H1 (cell line): ENCODE results near the gene SLC8A1. TPM values are rescaled to one million over a fixed set of nuclear protein-coding genes. Genes with fewer than 3 reads are reported as not detected.

Experiments used
- CTCF ChIA-PET: fragments of 300-600 bp; sonication (Branson Sonifier 250); formaldehyde crosslinking; loops from one replicate; lab custom pipeline; 2021; ENCODE audit not compliant: partially characterized antibody; lab: Charles Lee
- POLR2A ChIA-PET: fragments of 300-600 bp; sonication (Branson Sonifier 250); formaldehyde crosslinking; loops from one replicate; lab custom pipeline; 2021; ENCODE audit warnings: inconsistent platforms; ENCODE audit not compliant: partially characterized antibody; lab: Charles Lee
- DNase-seq, 2 experiments: peaks; one replicate each; pipeline versions ENCODE4 v3.0.0 to v3.0.0-alpha.2; 2010 to 2022; ENCODE audit warnings: low spot score in 2 of 2, low read depth in 1 of 2, mixed read lengths in 1 of 2
- FAIRE-seq: peaks from 2 replicates; lab custom pipeline; 2011; peaks lifted over from hg19 to GRCh38; lab: Jason Lieb, UNC
- H2AFZ ChIP-seq: 2 replicates; pipeline ENCODE4 v1.8.1; 2012; ENCODE audit warnings: low read length, inconsistent platforms
- H2AK5ac ChIP-seq: 2 replicates; pipeline ENCODE4 v1.6.1; 2013; ENCODE audit warnings: low read depth, low read length
- H2BK120ac ChIP-seq: replicated peaks from 2 replicates; pipeline ENCODE3; 2013; ENCODE audit warnings: low read depth, low read length, inconsistent platforms
- H2BK12ac ChIP-seq: 2 replicates; pipeline ENCODE4 v1.6.1; 2013; ENCODE audit warnings: low read depth, low read length
- H2BK15ac ChIP-seq: 2 replicates; pipeline ENCODE4 v1.6.1; 2013; ENCODE audit warnings: low read length
- H2BK20ac ChIP-seq: 2 replicates; pipeline ENCODE4 v1.6.1; 2013; ENCODE audit warnings: low read length
- H2BK5ac ChIP-seq: 2 replicates; pipeline ENCODE4 v1.6.1; 2013; ENCODE audit warnings: low read depth, low read length
- H3K14ac ChIP-seq: 2 replicates; pipeline ENCODE4 v1.6.1; 2013; ENCODE audit warnings: inconsistent platforms; ENCODE audit not compliant: insufficient read length
- H3K18ac ChIP-seq: 2 replicates; pipeline ENCODE4 v1.6.1; 2013; ENCODE audit warnings: low read length; ENCODE audit errors: extremely low read depth
- H3K23ac ChIP-seq: 2 replicates; pipeline ENCODE4 v1.6.1; 2013; ENCODE audit warnings: inconsistent platforms; ENCODE audit not compliant: insufficient read length
- H3K23me2 ChIP-seq: 2 replicates; pipeline ENCODE4 v1.6.1; 2013; ENCODE audit warnings: low read depth, low read length
- H3K27ac ChIP-seq: 2 replicates; pipeline ENCODE4 v1.6.1; 2011; ENCODE audit warnings: low read depth, low read length, inconsistent platforms
- H3K27me3 ChIP-seq, 4 experiments: replicated peaks in 1 of 4; 1 replicate in 1 of 4; 2 replicates in 3 of 4; pipeline versions ENCODE4 v1.6.1 to v1.8.1; 2011 to 2013; ENCODE audit warnings: low read length in 3 of 4, mild to moderate bottlenecking in 3 of 4, inconsistent platforms in 2 of 4, mixed read lengths in 2 of 4, moderate library complexity in 1 of 4; ENCODE audit not compliant: control insufficient read depth in 3 of 4, insufficient read depth in 3 of 4; ENCODE audit errors: extremely low read depth in 1 of 4
- H3K36me3 ChIP-seq, 4 experiments: 2 replicates each; pipeline versions ENCODE4 v1.6.1 to v1.8.1; 2011 to 2013; ENCODE audit warnings: mild to moderate bottlenecking in 4 of 4, low read length in 3 of 4, moderate library complexity in 2 of 4, control low read depth in 1 of 4, inconsistent platforms in 1 of 4; ENCODE audit not compliant: insufficient read depth in 4 of 4, control insufficient read depth in 2 of 4
- H3K4ac ChIP-seq: replicated peaks from 2 replicates; pipeline ENCODE3; 2013; ENCODE audit warnings: low read length, low read depth, mixed read lengths, inconsistent platforms; ENCODE audit not compliant: insufficient read length
- H3K4me1 ChIP-seq, 4 experiments: replicated peaks in 1 of 4; 1 replicate in 1 of 4; 2 replicates in 3 of 4; pipeline versions ENCODE4 v1.6.1 to v1.8.1; 2011 to 2013; ENCODE audit warnings: low read length in 3 of 4, inconsistent platforms in 2 of 4, mixed read lengths in 1 of 4; ENCODE audit not compliant: insufficient read depth in 4 of 4, control insufficient read depth in 3 of 4
- H3K4me2 ChIP-seq, 2 experiments: 2 replicates each; pipeline versions ENCODE4 v1.6.1 to v1.8.1; 2011 to 2013; ENCODE audit warnings: low read depth in 2 of 2, low read length in 2 of 2, control low read depth in 1 of 2, inconsistent platforms in 1 of 2, mild to moderate bottlenecking in 1 of 2; ENCODE audit not compliant: insufficient read depth in 1 of 2
- H3K4me3 ChIP-seq, 4 experiments: fragments of 200-600, 300-600 bp in 1 of 4; sonication (generic), shearing (Covaris generic), sonication (Bioruptor Twin) in 1 of 4; 2 replicates each; pipeline versions ENCODE4 v1.5.1 to v1.8.1; 2011 to 2016; ENCODE audit warnings: low read length in 4 of 4, low read depth in 3 of 4, control low read depth in 2 of 4, inconsistent platforms in 2 of 4, mild to moderate bottlenecking in 2 of 4, mixed read lengths in 1 of 4, moderate library complexity in 1 of 4; ENCODE audit not compliant: insufficient read depth in 2 of 4; ENCODE audit errors: extremely low read depth in 1 of 4
- H3K56ac ChIP-seq: replicated peaks from 2 replicates; pipeline ENCODE3; 2013; ENCODE audit warnings: low read depth, mild to moderate bottlenecking, mixed read lengths, low read length, inconsistent platforms; ENCODE audit not compliant: insufficient read length
- H3K79me1 ChIP-seq: 2 replicates; pipeline ENCODE4 v1.6.1; 2013; ENCODE audit warnings: low read depth, low read length, control low read depth
- H3K79me2 ChIP-seq, 2 experiments: 2 replicates each; pipeline versions ENCODE4 v1.6.1 to v1.8.1; 2012 to 2013; ENCODE audit warnings: low read length in 2 of 2, mild to moderate bottlenecking in 2 of 2, inconsistent platforms in 1 of 2; ENCODE audit not compliant: insufficient read depth in 2 of 2, control insufficient read depth in 1 of 2
- H3K9ac ChIP-seq, 4 experiments: replicated peaks in 1 of 4; 1 replicate in 1 of 4; 2 replicates in 3 of 4; pipeline versions ENCODE4 v1.6.1 to v1.8.1; 2011 to 2013; ENCODE audit warnings: low read depth in 3 of 4, low read length in 3 of 4, control low read depth in 2 of 4, mild to moderate bottlenecking in 2 of 4, moderate library complexity in 2 of 4, inconsistent platforms in 1 of 4; ENCODE audit errors: extremely low read depth in 1 of 4
- H3K9me3 ChIP-seq, 2 experiments: 2 replicates each; pipeline versions ENCODE4 v1.6.1 to v1.8.1; 2012 to 2013; ENCODE audit warnings: mild to moderate bottlenecking in 2 of 2, moderate library complexity in 2 of 2, control low read depth in 1 of 2, inconsistent platforms in 1 of 2, low read depth in 1 of 2, low read length in 1 of 2, mixed read lengths in 1 of 2; ENCODE audit not compliant: insufficient read depth in 2 of 2
- H4K20me1 ChIP-seq, 2 experiments: replicated peaks in 1 of 2; 2 replicates each; pipeline versions ENCODE3 to v1.8.1; 2011 to 2013; ENCODE audit warnings: inconsistent platforms in 2 of 2, low read length in 2 of 2, mild to moderate bottlenecking in 1 of 2; ENCODE audit not compliant: insufficient read depth in 2 of 2, control insufficient read depth in 1 of 2
- H4K5ac ChIP-seq: 2 replicates; pipeline ENCODE4 v1.6.1; 2013; ENCODE audit warnings: low read length, low read depth, mixed read lengths, inconsistent platforms; ENCODE audit not compliant: insufficient read length
- H4K8ac ChIP-seq: 2 replicates; pipeline ENCODE4 v1.8.0; 2013; ENCODE audit warnings: mild to moderate bottlenecking, moderate library complexity, low read length, inconsistent platforms; ENCODE audit not compliant: insufficient read depth; ENCODE audit errors: extremely low read depth
- H4K91ac ChIP-seq: replicated peaks from 2 replicates; pipeline ENCODE3; 2013; ENCODE audit warnings: low read length, mixed read lengths, inconsistent platforms; ENCODE audit not compliant: insufficient read length
- ATF2 ChIP-seq: IDR thresholded peaks from 2 replicates; pipeline ENCODE4 v1.6.1; 2012; ENCODE audit warnings: low read length, inconsistent platforms
- ATF3 ChIP-seq: IDR thresholded peaks from 2 replicates; pipeline ENCODE4 v1.6.1; 2011; ENCODE audit warnings: low read depth, mild to moderate bottlenecking, low read length; ENCODE audit not compliant: insufficient read depth
- BACH1 ChIP-seq: IDR thresholded peaks from 2 replicates; pipeline ENCODE4 v1.6.1; 2012; ENCODE audit warnings: low read length, improper control_type of control experiment
- CHD2 ChIP-seq: IDR thresholded peaks from 2 replicates; pipeline ENCODE4 v1.6.1; 2012; ENCODE audit warnings: low read length, improper control_type of control experiment
- CTBP2 ChIP-seq: IDR thresholded peaks from 2 replicates; pipeline ENCODE4 v1.7.0; 2011; ENCODE audit warnings: borderline replicate concordance, mild to moderate bottlenecking, moderate library complexity, mixed read lengths, low read length; ENCODE audit not compliant: insufficient read depth, insufficient read length
- E2F6 ChIP-seq: IDR thresholded peaks from 2 replicates; pipeline ENCODE4 v1.6.1; 2012; ENCODE audit warnings: inconsistent platforms
- HDAC2 ChIP-seq, 2 experiments: fragments of 300-600 bp in 1 of 2; sonication (generic) in 1 of 2; IDR thresholded peaks; 2 replicates each; pipeline ENCODE4 v1.6.1; 2011 to 2012; ENCODE audit warnings: low read depth in 2 of 2, low read length in 2 of 2, mild to moderate bottlenecking in 2 of 2, moderate library complexity in 2 of 2, borderline replicate concordance in 1 of 2, inconsistent platforms in 1 of 2
- JUND ChIP-seq: IDR thresholded peaks from 2 replicates; pipeline ENCODE4 v1.6.1; 2011; ENCODE audit warnings: mild to moderate bottlenecking, improper control_type of control experiment, low read length
- KDM1A ChIP-seq: fragments of 200-600, 300-600 bp; sonication (generic); IDR thresholded peaks from 2 replicates; pipeline ENCODE4 v1.7.1; 2016; ENCODE audit warnings: mild to moderate bottlenecking, low read length, borderline replicate concordance
- PHF8 ChIP-seq: fragments of 200-600 bp; sonication (generic); conservative IDR thresholded peaks from 2 replicates; pipeline ENCODE4 v1.7.1; 2012; ENCODE audit warnings: low read depth, mild to moderate bottlenecking, inconsistent platforms, low read length, moderate library complexity
- TAF1 ChIP-seq: IDR thresholded peaks from 2 replicates; pipeline ENCODE4 v1.6.1; 2011; ENCODE audit warnings: mild to moderate bottlenecking, low read depth, low read length
- WGBS, 2 experiments: shearing (Covaris generic) in 1 of 2; methylation state at CpG; one replicate each; pipeline versions ENCODE4 v1.1.6 to v1.1.7; 2013 to 2015; ENCODE audit warnings: low lambda C conversion rate in 2 of 2, mixed read lengths in 2 of 2, inconsistent platforms in 1 of 2, low coverage in 1 of 2, missing lambda C conversion rate in 1 of 2; ENCODE audit not compliant: insufficient replicate concordance in 2 of 2, insufficient coverage in 1 of 2, insufficient read length in 1 of 2; ENCODE audit errors: extremely low coverage in 1 of 2, missing lambda C conversion rate in 1 of 2; 5-methylcytosine and 5-hydroxymethylcytosine counted together
- polyA plus RNA-seq, 7 experiments: library from polyadenylated mRNA; depleted of rRNA in 3 of 7; stranded (reverse) in 5 of 7; unstranded in 2 of 7; fragments of >200 nt in 5 of 7; fragments of 200-250 nt in 2 of 7; gene quantifications; 1 replicate in 5 of 7; 2 replicates in 1 of 7; 4 replicates in 1 of 7; pipeline versions ENCODE4 v1.2.1 to v1.2.3, GENCODE V29; 2011 to 2013; ENCODE audit warnings: missing spikeins in 2 of 7, mixed read lengths in 2 of 7
- total RNA-seq: library from RNA; stranded (reverse); fragmentation: NEBNext Ultra II Directional; extraction: Animal tissue kit (Norgen Biotek cat#: 25700); gene quantifications from 2 replicates; pipeline ENCODE4 v1.2.1, GENCODE V29; 2021

Gene SLC8A1
- total and polyA plus RNA-seq, 2 of the 8 experiments (the other 6 are each of a cell fraction or from before 2014, with no cell fraction given): 0.68 to 3.6 TPM

GRCh38 chr2:40047406-40047805, 404.5 kb downstream of the SLC8A1 start:
- CTCF ChIA-PET: no interaction called here
- no peaks in the 10 kb centered on the region for H3K79me2 ChIP-seq
- no peak for TF ChIP-seq HDAC2 (IDR thresholded peaks at IDR 0.05; ENCODE audit: borderline replicate concordance in 1 of 2, low read depth in 2 of 2, low read length in 2 of 2)
- no peak for TF ChIP-seq PHF8
- no peak for TF ChIP-seq TAF1
- no peak for TF ChIP-seq CTBP2
- TF ChIP-seq ATF2: no peak
- no peak for TF ChIP-seq E2F6
- TF ChIP-seq KDM1A: no peak
- no peak for TF ChIP-seq ATF3
- no peak for TF ChIP-seq CHD2
- TF ChIP-seq BACH1: no peak
- no peak for TF ChIP-seq JUND

More at GRCh38 chr2:40047406-40047805, 404.5 kb downstream of the SLC8A1 start:
- Histone ChIP-seq H4K5ac (no peak overlapping the region), H3K9me3 (no peaks in the 10 kb centered on the region), H3K4me1 (no peaks in the 10 kb centered on the region), H3K36me3 (no peaks in the 10 kb centered on the region), H3K18ac (no peak overlapping the region), H2BK120ac (no peak overlapping the region), H3K14ac (no peak overlapping the region), H3K27me3 (peaks cover 0 to 1% (median 0%) of the 10 kb centered on the region in 4 experiments; a peak in 1 of 7 replicates), H2BK12ac (no peak overlapping the region), H3K79me1 (no peaks in the 10 kb centered on the region), H4K91ac (no peak overlapping the region), H3K23ac (no peak overlapping the region), H3K23me2 (no peaks in the 10 kb centered on the region), H3K4ac (no peak overlapping the region), H4K8ac (no peak overlapping the region), H4K20me1 (no peaks in the 10 kb centered on the region), H3K56ac (no peak overlapping the region), H2BK20ac (no peak overlapping the region), H2AFZ (no peak overlapping the region), H2BK5ac (no peak overlapping the region), H3K4me2 (no peak overlapping the region), H2BK15ac (no peak overlapping the region), H3K27ac (no peak overlapping the region), H2AK5ac (no peak overlapping the region), H3K4me3 (no peak overlapping the region), H3K9ac (no peak overlapping the region)
- POLR2A ChIA-PET: no interaction called here
- no peak for FAIRE-seq
- WGBS, 2 experiments: 92% methylated on average over 3 of the region's 3 CpGs; no CpG with 5 or more reads in 1 of the 2 experiments
- no peak for DNase-seq
